ENCODE results near the gene EYA3. TPM values are rescaled to one million over a fixed set of nuclear protein-coding genes. Genes with fewer than 3 reads are reported as not detected.

The EYA3 gene
- total RNA-seq, 1 donor from 2014 or later: 31.6 TPM

DNA sequence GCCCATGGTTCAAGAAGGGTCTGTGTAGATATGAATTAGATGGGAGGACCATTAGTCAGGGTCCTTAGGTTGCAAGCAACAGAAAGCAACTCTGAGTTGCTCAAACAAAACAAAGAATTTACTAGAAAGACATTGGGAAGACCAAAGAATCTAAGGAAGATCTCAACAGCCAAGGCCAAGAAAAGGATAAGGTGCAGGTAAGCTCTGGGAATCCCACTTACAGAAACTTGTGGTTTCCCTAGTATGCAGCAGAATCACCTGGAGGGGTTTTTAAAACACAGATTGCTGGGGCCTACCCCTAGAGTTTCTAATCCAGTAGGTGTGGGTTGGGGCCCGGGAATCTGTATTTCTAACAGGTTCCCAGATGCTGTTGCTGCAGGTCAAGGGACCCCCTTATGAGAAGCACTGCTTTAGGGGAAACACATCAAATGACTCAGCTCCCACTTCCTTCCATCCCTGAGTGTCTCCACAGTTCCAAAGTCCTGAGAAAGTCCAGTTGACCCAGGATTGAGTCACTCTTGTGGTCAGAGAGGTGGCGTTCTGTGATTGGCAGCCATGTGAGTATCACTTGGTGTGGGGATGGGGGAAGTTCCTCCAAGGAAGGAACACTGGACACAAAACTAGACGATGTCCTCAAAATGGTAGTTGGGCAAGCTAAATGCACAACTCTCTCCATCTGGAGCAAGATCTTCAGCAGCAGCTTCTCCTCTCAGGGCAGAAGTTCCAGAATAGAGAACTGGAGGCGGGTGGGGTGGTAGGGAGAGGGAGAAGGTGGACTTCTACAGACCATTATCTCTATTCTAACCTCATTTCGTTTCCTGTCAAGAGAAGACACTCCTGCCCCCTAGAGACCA lies 24.2 kb upstream of the EYA3 start:
- no peak for DNase-seq (ENCODE audit: low spot score)

DNA sequence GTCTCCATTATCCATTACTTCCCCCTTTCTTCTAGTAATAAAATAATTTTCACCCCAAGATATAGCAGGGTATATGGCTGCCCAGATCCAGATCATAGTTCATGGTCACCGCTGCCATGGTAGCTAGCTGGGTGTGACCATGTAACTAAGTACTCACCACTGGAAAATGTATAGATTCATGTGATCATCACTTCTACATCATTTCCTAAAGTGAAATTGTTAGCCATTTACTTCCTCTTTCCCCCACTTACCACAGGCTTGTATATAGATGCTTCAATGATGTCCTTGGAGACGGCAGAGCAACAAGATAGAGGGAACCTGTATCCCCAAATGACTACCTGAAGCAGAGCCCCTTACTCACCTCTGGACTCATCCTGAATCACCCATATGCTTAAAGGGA lies 22.7 kb upstream of the EYA3 start:
- no peak for DNase-seq (ENCODE audit: low spot score)

DNA sequence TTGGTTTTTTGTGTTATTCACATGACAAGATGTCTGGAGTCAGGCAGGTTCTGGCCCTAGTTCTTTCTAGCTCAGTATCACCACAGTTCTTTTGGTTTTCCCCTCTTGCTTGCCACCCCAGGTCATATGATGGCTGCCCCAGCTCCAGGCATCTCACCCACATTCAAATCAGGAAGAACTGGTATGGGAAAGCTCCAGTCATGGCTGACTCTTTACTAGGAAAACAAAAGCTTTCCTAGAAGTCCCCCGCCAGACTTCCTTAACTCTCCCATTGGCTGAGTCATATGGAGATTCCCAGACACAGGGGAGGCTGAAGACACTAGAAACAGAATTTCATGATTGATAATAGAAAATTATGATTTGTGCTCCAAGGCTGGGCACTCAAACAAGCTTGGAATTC lies 22.1 kb upstream of the EYA3 start:
- no peak for DNase-seq (ENCODE audit: low spot score)

DNA sequence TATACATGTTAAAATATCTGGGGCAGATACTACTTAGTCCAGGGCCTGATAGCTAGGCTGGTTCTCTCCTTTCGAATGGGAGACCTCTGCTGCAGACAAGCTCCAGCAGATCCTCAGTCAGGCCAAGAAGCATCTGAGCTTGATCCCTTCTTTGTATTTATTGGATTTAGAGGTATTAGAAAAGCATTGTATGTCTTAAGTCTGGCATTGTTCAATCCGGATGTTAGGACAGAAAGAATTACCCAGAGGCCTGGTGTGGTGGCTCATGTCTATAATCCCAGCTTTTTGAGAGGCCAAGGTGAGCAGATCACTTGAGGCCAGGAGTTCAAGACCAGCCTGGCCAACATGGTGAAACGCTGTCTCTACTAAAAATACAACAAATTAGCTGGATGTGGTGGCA lies 21.2 kb upstream of the EYA3 start:
- DNase-seq (ENCODE audit: low spot score): no peak

DNA sequence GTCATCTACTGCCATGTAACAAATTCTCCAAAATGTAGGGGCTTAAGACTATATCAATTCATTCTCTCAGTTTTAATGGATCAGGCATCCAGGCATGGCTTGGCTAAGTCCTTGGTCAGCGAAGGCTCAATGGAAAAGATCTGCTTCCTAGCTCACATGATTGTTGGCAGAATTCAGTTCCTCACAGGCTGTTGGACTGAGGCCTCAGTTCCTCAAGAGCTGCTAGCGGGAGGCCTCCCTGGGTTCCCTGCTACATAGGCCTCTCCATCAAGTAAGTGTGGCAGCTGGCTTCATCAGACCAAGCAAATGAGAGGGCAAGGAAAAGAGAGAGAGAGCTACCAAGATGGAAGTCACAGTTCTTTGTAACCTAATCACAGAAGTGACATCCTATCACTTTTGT lies 19.6 kb upstream of the EYA3 start:
- no peak for DNase-seq (ENCODE audit: low spot score)

DNA sequence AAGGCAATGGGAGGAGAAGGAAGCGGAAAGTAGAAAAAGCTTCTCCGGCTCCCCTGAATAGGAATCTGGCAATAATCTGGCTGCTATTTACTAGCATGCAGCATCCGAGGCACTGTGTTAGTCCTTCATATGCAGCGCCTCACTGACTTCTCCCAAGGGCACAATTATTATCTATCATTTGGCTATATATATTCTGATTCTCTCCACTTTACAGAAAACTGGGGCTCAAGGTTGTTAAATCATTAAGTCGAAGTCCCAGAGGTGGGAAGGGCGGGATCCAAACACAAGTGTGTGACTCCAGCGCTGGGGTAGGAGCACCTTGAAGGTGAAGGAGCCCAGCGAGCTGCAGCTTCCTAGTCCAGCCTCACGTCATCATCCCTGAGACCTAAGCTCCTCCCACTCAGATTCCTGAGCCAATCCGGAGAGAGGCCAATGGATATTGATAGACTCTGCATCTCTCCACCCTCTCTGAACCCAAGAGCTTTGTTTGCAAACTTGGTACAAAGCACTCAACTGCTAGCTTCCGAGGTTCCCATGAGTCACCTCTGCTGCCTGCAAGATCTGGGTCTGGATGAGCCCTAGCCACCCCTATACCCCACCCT lies 16.6 kb upstream of the EYA3 start:
- peak; percentile 53 for DNase-seq (ENCODE audit: low spot score)

DNA sequence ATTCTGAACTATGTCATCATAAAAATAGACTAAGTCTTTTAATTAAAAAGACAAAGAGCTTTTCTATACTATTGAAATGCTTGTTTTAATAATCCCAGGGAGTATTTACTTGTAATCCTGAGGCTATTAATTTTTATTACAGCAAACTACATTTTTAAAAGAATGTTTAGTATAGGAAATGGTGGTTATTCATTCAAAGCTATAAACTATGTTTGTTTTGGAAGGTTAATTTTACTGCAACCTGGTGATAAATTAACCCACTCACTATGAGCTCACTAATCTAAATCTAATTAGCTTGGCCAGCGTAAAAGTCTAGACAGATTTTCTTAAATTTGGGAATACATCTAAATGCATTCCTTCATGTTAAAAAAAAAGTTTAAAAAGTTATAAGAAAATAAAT lies 13.8 kb upstream of the EYA3 start:
- no peak for DNase-seq (ENCODE audit: low spot score)

DNA sequence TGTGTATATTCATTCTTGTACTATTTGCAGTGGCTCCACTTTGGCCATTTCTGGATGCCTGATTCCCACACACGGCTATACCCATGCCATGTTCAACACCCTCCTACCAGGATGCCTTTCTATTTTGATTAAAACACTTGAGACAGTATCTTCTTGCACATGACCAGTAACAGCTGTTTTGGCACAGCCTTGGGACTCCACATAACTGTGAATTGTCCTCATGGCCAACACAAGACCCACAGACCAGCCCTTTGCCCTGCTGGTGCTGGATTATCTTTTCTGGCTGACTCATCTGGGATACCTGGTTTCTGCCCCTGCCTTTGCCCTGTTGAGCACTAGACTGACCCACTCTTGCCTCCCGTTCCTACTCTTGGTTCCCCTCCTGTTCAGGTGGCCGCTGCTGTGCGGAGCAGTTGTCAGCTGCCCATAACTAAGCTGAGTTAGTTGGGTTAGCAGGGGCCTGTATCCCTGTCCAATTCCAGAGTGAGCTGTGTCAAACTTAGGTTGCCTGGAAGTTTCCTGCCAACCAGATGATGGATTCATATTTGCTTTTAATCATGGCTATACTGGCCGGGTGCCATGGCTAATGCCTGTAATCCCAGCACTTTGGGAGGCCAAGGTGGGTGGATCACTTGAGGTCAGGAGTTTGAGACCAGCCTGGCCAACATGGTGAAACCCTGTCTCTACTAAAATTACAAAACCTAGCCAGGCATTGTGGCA lies 10.8 kb upstream of the EYA3 start:
- peak; percentile 26 for DNase-seq (ENCODE audit: low spot score)

DNA sequence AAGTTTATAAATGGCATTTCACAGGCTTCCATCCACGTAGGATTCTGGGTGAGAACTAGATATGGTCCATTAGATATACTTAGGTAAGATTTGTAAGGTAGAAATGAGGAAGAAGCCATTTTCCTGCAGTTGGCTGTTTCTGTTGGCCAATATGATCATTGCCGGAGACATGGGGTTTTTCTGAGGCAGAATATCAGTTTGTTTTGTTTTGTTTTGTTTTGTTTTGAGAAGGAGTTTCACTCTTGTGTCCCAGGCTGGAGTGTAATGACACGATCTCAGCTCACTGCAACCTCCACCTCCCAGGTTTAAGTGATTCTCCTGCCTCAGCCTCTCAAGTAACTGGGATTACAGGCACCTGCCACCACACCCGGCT lies 8.7 kb upstream of the EYA3 start:
- no peak for DNase-seq (ENCODE audit: low spot score)

DNA sequence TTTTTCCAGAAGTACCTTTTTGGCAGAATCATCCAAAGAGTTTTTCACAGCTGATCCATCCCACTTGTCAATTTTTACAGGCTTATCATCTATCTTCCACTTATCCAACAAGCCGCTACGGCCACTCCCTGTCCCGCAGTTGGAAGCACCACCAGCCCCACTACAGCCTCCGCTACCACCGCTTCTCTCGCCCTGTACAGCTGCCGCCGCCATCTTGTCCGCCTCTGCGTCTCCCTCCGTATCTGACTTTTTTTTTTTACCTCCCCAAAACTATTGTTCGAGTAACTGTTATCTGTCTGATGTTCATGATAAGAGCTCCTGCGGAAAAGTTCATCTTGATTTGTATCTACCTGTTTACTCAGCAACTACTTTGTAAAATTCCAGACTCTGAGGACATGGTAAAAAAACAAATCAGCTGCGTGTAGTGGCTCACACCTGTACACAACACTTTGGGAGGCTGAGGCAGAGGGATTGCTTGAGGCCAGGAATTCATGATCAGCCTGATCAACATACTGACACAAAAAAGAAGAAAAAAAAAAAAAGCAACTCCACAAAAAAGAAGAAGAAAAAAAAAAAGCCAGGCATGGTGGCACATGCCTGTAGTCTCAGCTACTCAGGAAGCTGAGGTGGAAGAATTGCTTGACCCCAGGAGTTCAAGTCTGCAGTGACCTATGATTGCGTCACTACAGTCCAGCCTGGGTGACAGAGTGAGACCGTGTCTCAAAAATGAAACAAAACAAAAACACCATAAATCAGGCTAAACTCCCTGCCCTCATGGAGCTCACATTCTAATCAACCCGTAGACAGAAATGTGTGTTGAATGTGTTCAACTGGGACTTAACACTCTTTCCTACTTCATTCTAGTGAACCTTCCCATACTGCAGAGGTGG lies 8.0 kb upstream of the EYA3 start:
- DNase-seq (ENCODE audit: low spot score): no peak

DNA sequence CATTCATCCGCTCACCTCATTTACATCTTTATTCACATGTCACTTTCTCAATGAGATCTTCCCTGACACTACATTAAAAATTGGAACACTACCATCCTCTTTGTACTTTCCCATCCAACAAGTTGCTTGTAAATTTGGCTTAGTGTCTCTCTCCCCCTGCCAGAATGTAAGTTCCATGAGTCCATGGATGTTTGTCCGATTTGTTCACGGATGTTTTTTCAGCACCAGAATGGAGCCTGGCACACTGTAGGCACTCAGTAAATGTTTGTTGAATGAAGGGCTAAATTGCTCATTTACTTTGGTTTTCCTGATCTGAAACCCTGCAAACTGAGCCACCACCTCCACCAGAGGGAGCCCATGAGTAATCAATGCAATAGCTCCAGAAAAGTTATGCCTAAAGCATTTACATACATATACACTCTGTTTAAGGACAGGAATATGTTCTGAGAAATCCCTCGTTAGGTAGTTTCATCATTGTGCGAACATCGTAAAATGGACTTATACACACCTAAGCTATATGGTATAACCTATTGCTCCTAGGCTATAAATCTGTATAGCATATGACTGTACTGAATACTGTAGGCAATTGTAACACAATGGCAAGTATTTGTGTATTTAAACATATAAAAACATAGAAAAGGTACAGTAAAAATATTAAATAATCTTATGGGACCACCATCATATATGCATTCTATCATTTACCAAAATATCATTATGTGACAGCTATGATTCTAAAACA lies 2.8 kb upstream of the EYA3 start:
- DNase-seq (ENCODE audit: low spot score): peak; percentile 79

DNA sequence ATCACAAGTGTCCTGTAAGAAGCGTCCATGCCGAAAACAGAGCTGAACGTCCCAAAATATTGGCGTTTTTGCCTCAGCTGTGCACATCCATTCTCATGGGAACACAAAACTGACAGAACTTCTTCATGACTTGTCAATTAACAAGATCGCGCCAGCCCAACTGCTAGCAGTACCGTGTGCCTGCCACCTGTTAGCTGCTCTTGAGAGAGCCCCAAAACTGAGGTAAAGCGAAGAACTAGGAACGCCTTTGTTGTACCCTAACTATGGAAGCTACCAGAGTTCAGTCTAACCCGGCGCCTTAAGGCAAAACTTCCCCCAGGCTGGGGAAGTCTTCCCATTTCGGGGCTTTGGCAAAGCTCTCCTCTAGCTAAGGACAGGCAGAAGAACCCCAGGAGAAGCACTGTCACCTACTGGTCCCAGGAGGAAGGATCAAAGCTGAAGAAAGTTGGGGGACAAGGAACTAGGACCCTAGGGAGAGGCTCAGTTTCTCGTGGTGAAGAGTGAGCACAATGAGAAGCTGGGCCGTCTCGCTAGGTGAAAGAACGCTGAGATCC lies 719 bp downstream of the EYA3 start:
- no peak for DNase-seq (ENCODE audit: low spot score)

DNA sequence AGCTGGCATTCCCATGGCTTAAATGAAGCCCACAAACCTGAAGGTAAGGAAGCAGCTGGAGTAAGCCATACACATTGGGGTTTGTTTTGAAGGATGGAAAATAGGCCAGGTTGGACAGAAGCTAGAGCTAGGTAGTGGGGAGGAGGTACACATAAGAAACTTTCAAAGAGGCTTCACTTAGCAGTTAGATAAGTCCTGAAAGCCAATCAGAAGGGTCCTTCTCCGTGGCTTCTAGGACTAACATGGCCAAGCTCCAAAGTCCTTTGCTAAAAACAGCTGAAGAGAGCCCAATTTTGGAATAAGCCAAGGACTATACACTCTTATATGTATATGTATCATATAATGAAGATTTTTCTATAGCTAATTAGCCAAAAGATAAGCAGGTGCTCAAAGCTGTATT lies 1.8 kb downstream of the EYA3 start:
- no peak for DNase-seq (ENCODE audit: low spot score)

DNA sequence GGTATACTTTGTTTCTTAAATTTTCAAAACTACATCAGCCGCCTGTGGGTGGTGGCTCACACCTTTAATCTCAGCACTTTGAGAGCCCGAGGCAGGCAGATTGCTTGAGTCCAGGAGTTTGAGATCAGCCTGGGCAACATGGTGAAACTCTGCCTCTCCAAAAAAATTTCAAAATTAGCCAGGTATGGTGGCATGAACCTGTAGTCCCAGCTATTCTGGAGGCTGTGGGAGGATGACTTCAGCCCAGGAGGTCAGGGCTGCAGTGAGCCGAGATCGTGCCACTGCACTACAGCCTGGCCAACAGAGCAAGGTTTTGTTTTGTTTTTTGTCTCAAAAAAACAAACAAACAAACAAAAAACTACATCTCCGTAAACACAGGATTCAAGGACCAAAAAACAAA lies 3.3 kb downstream of the EYA3 start:
- no peak for DNase-seq (ENCODE audit: low spot score)

DNA sequence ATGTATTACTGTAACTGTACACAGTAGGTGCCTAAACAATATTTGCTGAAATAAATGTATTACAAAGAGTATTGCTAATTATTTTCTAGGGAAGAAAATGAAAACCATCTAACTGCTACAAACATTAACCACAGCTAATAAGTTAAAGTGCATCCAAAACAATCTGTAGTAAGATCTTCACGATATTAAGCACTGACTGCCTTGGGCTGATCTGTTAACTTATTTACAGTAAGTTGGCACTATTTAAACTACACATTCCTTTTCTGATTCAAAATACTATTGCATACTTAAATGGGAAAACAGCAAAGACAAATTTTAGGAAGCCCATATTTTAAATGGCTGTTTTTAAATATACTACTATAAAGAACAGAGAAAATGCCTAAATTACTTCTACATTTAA lies 4.5 kb downstream of the EYA3 start:
- no peak for DNase-seq (ENCODE audit: low spot score)

DNA sequence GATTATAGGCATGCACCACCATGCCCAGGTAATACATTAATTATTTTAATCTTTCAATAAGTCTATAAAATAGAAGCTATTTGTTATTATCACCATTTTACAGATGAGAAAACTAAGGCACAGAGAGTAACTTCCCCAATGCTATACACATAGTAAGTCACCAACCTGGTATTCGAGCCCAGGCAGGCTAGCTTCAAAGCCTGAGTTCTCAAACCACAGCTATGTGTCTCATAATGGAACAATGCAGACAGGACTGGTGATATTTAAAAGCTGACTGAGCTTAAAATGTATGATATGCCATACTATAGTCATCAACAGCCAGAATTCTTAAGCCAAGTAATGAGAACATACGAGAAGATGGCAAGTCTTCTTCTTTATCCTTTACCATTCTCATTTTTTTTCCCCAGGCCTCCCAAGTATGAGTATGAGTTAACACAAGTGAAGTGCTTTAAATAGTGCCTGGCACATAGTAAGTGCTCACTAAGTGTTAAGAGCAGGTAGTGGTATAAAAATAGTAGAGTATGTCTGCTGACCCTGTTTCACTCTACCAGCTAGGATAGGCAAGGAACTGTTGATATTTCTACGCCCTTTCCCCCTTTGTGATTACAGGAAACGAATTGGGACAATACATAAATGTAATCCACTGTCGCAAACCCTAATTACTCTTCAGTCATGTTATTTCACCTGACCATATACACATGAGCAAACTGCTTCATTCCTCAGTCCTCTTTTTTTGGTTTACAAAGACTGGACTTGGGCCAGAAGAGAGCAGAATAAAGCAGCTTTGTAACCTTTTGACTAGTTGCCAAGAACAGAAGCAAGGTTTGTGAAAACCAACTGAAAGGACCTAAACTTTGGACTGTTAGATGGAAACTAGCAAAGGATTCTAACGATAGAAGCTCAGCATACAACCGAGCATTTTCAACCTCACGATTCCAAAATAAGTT lies 9.5 kb downstream of the EYA3 start:
- DNase-seq (ENCODE audit: low spot score): no peak

DNA sequence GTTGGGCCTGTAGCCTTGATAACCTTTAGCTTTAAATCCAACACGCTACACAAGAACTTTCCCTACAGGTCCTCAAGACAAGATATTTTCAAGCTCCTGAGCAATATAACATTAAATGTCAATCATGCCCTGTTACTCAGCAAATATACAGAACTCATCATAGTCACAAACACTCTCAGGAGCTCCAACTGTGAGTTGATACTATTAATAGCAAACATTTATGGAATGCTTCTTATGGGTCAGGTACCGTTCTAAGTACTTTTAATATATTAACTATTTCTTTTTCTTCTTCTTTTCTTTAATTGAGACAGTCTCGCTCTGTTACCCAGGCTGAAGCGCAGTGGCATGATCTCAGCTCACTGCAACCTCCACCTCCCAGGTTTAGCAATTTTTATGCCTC lies 10.1 kb downstream of the EYA3 start:
- DNase-seq (ENCODE audit: low spot score): no peak

DNA sequence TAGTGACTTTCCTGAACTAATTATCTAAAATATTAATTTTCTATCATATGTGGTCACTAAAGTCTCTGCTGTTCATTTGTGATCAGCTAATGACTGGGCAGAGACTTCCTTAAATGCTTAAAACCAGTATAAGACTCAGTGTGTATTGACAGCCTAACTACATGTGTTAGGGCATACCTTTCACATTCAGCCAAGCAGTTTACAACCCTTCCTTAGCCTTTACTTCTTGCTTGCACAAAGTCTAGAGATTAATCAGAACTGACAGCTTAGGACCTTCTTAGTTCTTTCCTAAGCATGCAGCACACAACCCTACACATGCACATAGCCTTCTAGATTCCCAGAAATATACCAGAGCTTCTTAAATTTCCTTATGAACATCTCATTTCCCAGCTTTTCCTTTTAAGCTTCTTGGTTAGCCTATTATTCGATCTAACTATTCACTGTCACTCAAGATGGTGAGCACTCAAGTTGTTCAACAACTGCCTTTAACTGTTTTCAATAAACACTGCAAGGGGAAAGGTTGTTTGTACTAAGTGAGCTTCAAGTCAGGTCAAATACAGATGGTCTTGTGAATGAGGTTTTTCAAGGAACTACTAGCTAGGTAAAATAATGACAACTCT lies 13.4 kb downstream of the EYA3 start:
- DNase-seq (ENCODE audit: low spot score): no peak

DNA sequence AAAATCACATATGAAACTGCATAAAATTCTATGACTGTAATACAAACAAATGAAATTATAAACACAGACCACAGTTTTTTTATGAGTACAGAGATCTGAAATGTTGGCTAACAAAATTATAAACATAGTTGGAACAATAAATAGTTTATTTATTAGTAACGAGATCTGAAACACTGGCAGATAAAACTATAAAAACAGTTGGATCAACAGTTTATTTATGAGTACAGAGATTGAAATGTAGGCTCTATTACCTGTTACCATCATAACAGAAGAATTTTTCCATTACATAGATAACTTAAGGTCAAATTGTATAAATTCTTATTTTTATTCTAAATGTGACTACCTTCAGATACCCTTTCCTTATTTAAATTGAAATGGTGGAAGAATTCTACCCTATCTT lies 14.5 kb downstream of the EYA3 start:
- DNase-seq (ENCODE audit: low spot score): no peak
